ENCODE data around the gene KIAA0825.

Gene KIAA0825

GRCh38 chr5:94473936-94474335 lies 144.5 kb downstream of the KIAA0825 start:
- no peak overlapping the region for H3K9ac ChIP-seq (ENCODE audit: low read length in 5 of 5)
- H3K27ac ChIP-seq (ENCODE audit: low read depth, low read length) = no peak overlapping the region
- H3K36me3 ChIP-seq (ENCODE audit: control insufficient read depth in 5 of 5, insufficient read depth in 5 of 5, low read length in 5 of 5) = peaks cover 0 to 5% (median 0%) of the 10 kb centered on the region in 5 donors
- H3K27me3 ChIP-seq (ENCODE audit: control insufficient read depth in 5 of 5, insufficient read depth in 4 of 5, low read length in 5 of 5) = no peaks in the 10 kb centered on the region
- no peak overlapping the region for H3K4me3 ChIP-seq (ENCODE audit: low read depth in 1 of 5, low read length in 5 of 5)
- H3K9me3 ChIP-seq (ENCODE audit: control insufficient read depth in 5 of 5, low read length in 5 of 5) = no peaks in the 10 kb centered on the region
- H3K4me1 ChIP-seq (ENCODE audit: control insufficient read depth in 5 of 5, insufficient read depth in 5 of 5, low read length in 5 of 5) = peaks cover 0 to 4% (median 0%) of the 10 kb centered on the region in 5 donors

- no peak overlapping the region for H3K4me3 ChIP-seq (ENCODE audit: low read depth in 1 of 5, low read length in 5 of 5)
- H3K9ac ChIP-seq (ENCODE audit: low read length in 5 of 5) = no peak overlapping the region
- H3K27ac ChIP-seq (ENCODE audit: low read depth, low read length) = no peak overlapping the region
- H3K27me3 ChIP-seq (ENCODE audit: control insufficient read depth in 5 of 5, insufficient read depth in 4 of 5, low read length in 5 of 5) = no peaks in the 10 kb centered on the region
- H3K36me3 ChIP-seq (ENCODE audit: control insufficient read depth in 5 of 5, insufficient read depth in 5 of 5, low read length in 5 of 5) = peaks cover 0 to 5% (median 0%) of the 10 kb centered on the region in 5 donors
- H3K9me3 ChIP-seq (ENCODE audit: control insufficient read depth in 5 of 5, low read length in 5 of 5) = no peaks in the 10 kb centered on the region
- H3K4me1 ChIP-seq (ENCODE audit: control insufficient read depth in 5 of 5, insufficient read depth in 5 of 5, low read length in 5 of 5) = peaks cover 0 to 4% (median 0%) of the 10 kb centered on the region in 5 donors
Measured at GRCh38 chr5:94471521-94471920, 146.9 kb downstream of the KIAA0825 start.

GRCh38 chr5:94470802-94471201 lies 147.6 kb downstream of the KIAA0825 start:
- Histone ChIP-seq H3K9ac (ENCODE audit: low read length in 5 of 5) (no peak overlapping the region), H3K27ac (ENCODE audit: low read depth, low read length) (no peak overlapping the region), H3K27me3 (ENCODE audit: control insufficient read depth in 5 of 5, insufficient read depth in 4 of 5, low read length in 5 of 5) (no peaks in the 10 kb centered on the region), H3K36me3 (ENCODE audit: control insufficient read depth in 5 of 5, insufficient read depth in 5 of 5, low read length in 5 of 5) (no peaks in the 10 kb centered on the region), H3K4me3 (ENCODE audit: low read depth in 1 of 5, low read length in 5 of 5) (no peak overlapping the region), H3K4me1 (ENCODE audit: control insufficient read depth in 5 of 5, insufficient read depth in 5 of 5, low read length in 5 of 5) (peaks cover 0 to 4% (median 0%) of the 10 kb centered on the region in 5 donors), H3K9me3 (ENCODE audit: control insufficient read depth in 5 of 5, low read length in 5 of 5) (no peaks in the 10 kb centered on the region)

- H3K36me3 ChIP-seq (ENCODE audit: control insufficient read depth in 5 of 5, insufficient read depth in 5 of 5, low read length in 5 of 5) = no peaks in the 10 kb centered on the region
- H3K27ac ChIP-seq (ENCODE audit: low read depth, low read length) = no peak overlapping the region
- H3K4me3 ChIP-seq (ENCODE audit: low read depth in 1 of 5, low read length in 5 of 5) = no peak overlapping the region
- peaks cover 0 to 4% (median 0%) of the 10 kb centered on the region in 5 donors for H3K4me1 ChIP-seq (ENCODE audit: control insufficient read depth in 5 of 5, insufficient read depth in 5 of 5, low read length in 5 of 5)
- no peaks in the 10 kb centered on the region for H3K27me3 ChIP-seq (ENCODE audit: control insufficient read depth in 5 of 5, insufficient read depth in 4 of 5, low read length in 5 of 5)
- H3K9me3 ChIP-seq (ENCODE audit: control insufficient read depth in 5 of 5, low read length in 5 of 5) = no peaks in the 10 kb centered on the region
- no peak overlapping the region for H3K9ac ChIP-seq (ENCODE audit: low read length in 5 of 5)
Measured at GRCh38 chr5:94469894-94470329, 148.5 kb downstream of the KIAA0825 start.

GRCh38 chr5:94467954-94468930 lies 150.2 kb downstream of the KIAA0825 start:
- no peak overlapping the region for H3K9ac ChIP-seq (ENCODE audit: low read length in 5 of 5)

GRCh38 chr5:94467346-94467953 lies 151.0 kb downstream of the KIAA0825 start:
- Histone ChIP-seq H3K9me3 (ENCODE audit: control insufficient read depth in 5 of 5, low read length in 5 of 5) (no peaks in the 10 kb centered on the region), H3K27me3 (ENCODE audit: control insufficient read depth in 5 of 5, insufficient read depth in 4 of 5, low read length in 5 of 5) (no peaks in the 10 kb centered on the region), H3K4me1 (ENCODE audit: control insufficient read depth in 5 of 5, insufficient read depth in 5 of 5, low read length in 5 of 5) (no peaks in the 10 kb centered on the region), H3K36me3 (ENCODE audit: control insufficient read depth in 5 of 5, insufficient read depth in 5 of 5, low read length in 5 of 5) (no peaks in the 10 kb centered on the region), H3K9ac (ENCODE audit: low read length in 5 of 5) (no peak overlapping the region), H3K27ac (ENCODE audit: low read depth, low read length) (no peak overlapping the region), H3K4me3 (ENCODE audit: low read depth in 1 of 5, low read length in 5 of 5) (no peak overlapping the region)

More at GRCh38 chr5:94467954-94468930, 150.2 kb downstream of the KIAA0825 start:
- Histone ChIP-seq H3K9me3 (ENCODE audit: control insufficient read depth in 5 of 5, low read length in 5 of 5) (no peaks in the 10 kb centered on the region), H3K36me3 (ENCODE audit: control insufficient read depth in 5 of 5, insufficient read depth in 5 of 5, low read length in 5 of 5) (no peaks in the 10 kb centered on the region), H3K27me3 (ENCODE audit: control insufficient read depth in 5 of 5, insufficient read depth in 4 of 5, low read length in 5 of 5) (no peaks in the 10 kb centered on the region), H3K4me1 (ENCODE audit: control insufficient read depth in 5 of 5, insufficient read depth in 5 of 5, low read length in 5 of 5) (no peaks in the 10 kb centered on the region), H3K4me3 (ENCODE audit: low read depth in 1 of 5, low read length in 5 of 5) (no peak overlapping the region), H3K27ac (ENCODE audit: low read depth, low read length) (no peak overlapping the region)

GRCh38 chr5:94463739-94464138 lies 154.7 kb downstream of the KIAA0825 start:
- H3K4me3 ChIP-seq (ENCODE audit: low read depth in 1 of 5, low read length in 5 of 5) = no peak overlapping the region
- no peaks in the 10 kb centered on the region for H3K9me3 ChIP-seq (ENCODE audit: control insufficient read depth in 5 of 5, low read length in 5 of 5)
- no peak overlapping the region for H3K27ac ChIP-seq (ENCODE audit: low read depth, low read length)
- H3K36me3 ChIP-seq (ENCODE audit: control insufficient read depth in 5 of 5, insufficient read depth in 5 of 5, low read length in 5 of 5) = no peaks in the 10 kb centered on the region
- no peaks in the 10 kb centered on the region for H3K27me3 ChIP-seq (ENCODE audit: control insufficient read depth in 5 of 5, insufficient read depth in 4 of 5, low read length in 5 of 5)
- H3K4me1 ChIP-seq (ENCODE audit: control insufficient read depth in 5 of 5, insufficient read depth in 5 of 5, low read length in 5 of 5) = no peaks in the 10 kb centered on the region
- no peak overlapping the region for H3K9ac ChIP-seq (ENCODE audit: low read length in 5 of 5)

- Histone ChIP-seq H3K9me3 (ENCODE audit: control insufficient read depth in 5 of 5, low read length in 5 of 5) (no peaks in the 10 kb centered on the region), H3K9ac (ENCODE audit: low read length in 5 of 5) (no peak overlapping the region), H3K4me1 (ENCODE audit: control insufficient read depth in 5 of 5, insufficient read depth in 5 of 5, low read length in 5 of 5) (no peaks in the 10 kb centered on the region), H3K27ac (ENCODE audit: low read depth, low read length) (no peak overlapping the region), H3K36me3 (ENCODE audit: control insufficient read depth in 5 of 5, insufficient read depth in 5 of 5, low read length in 5 of 5) (no peaks in the 10 kb centered on the region), H3K27me3 (ENCODE audit: control insufficient read depth in 5 of 5, insufficient read depth in 4 of 5, low read length in 5 of 5) (no peaks in the 10 kb centered on the region), H3K4me3 (ENCODE audit: low read depth in 1 of 5, low read length in 5 of 5) (no peak overlapping the region)
Measured at GRCh38 chr5:94461131-94461530, 157.3 kb downstream of the KIAA0825 start.

- H3K27me3 ChIP-seq (ENCODE audit: control insufficient read depth in 5 of 5, insufficient read depth in 4 of 5, low read length in 5 of 5) = no peaks in the 10 kb centered on the region
- no peaks in the 10 kb centered on the region for H3K36me3 ChIP-seq (ENCODE audit: control insufficient read depth in 5 of 5, insufficient read depth in 5 of 5, low read length in 5 of 5)
- H3K4me1 ChIP-seq (ENCODE audit: control insufficient read depth in 5 of 5, insufficient read depth in 5 of 5, low read length in 5 of 5) = no peaks in the 10 kb centered on the region
- H3K9ac ChIP-seq (ENCODE audit: low read length in 5 of 5) = no peak overlapping the region
- H3K4me3 ChIP-seq (ENCODE audit: low read depth in 1 of 5, low read length in 5 of 5) = no peak overlapping the region
- H3K27ac ChIP-seq (ENCODE audit: low read depth, low read length) = no peak overlapping the region
- no peaks in the 10 kb centered on the region for H3K9me3 ChIP-seq (ENCODE audit: control insufficient read depth in 5 of 5, low read length in 5 of 5)
Measured at GRCh38 chr5:94459915-94460314, 158.5 kb downstream of the KIAA0825 start.

GRCh38 chr5:94457788-94458187 lies 160.6 kb downstream of the KIAA0825 start:
- Histone ChIP-seq H3K4me3 (ENCODE audit: low read depth in 1 of 5, low read length in 5 of 5) (no peak overlapping the region), H3K27ac (ENCODE audit: low read depth, low read length) (no peak overlapping the region), H3K27me3 (ENCODE audit: control insufficient read depth in 5 of 5, insufficient read depth in 4 of 5, low read length in 5 of 5) (no peaks in the 10 kb centered on the region), H3K4me1 (ENCODE audit: control insufficient read depth in 5 of 5, insufficient read depth in 5 of 5, low read length in 5 of 5) (no peaks in the 10 kb centered on the region), H3K9me3 (ENCODE audit: control insufficient read depth in 5 of 5, low read length in 5 of 5) (no peaks in the 10 kb centered on the region), H3K36me3 (ENCODE audit: control insufficient read depth in 5 of 5, insufficient read depth in 5 of 5, low read length in 5 of 5) (no peaks in the 10 kb centered on the region), H3K9ac (ENCODE audit: low read length in 5 of 5) (no peak overlapping the region)
